Measurements from ENCODE around the gene FYN.

Gene FYN

GRCh38 chr6:111831408-111831807, 41.8 kb downstream of the FYN start:
- DNase-seq (ENCODE audit: low read depth), result no peak

- no peak for DNase-seq (ENCODE audit: low read depth)
Observed at GRCh38 chr6:111829998-111830397, 43.3 kb downstream of the FYN start.

DNA sequence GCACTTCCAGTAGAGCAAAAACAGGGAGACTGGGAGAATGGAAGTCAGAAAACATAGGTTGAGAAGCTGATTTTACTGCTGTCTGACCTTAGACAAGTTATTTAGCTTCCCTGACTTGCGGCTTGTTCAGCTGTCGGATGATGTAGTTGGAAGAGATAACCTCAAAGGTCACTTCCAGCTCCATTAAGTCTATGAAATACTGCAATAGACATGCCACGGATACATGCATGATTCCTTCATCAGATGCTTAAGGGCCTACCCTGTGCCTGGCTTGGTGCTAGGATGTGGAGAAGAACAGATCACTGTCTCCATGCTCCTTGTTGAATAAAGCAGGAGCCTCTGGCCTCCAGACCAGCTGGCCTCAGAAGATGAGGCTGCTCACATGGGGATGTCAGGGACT, 43.7 kb downstream of the FYN start:
- no peak for DNase-seq (ENCODE audit: low read depth)

GRCh38 chr6:111828809-111829208, 44.4 kb downstream of the FYN start:
- DNase-seq (ENCODE audit: low read depth), result no peak

DNA sequence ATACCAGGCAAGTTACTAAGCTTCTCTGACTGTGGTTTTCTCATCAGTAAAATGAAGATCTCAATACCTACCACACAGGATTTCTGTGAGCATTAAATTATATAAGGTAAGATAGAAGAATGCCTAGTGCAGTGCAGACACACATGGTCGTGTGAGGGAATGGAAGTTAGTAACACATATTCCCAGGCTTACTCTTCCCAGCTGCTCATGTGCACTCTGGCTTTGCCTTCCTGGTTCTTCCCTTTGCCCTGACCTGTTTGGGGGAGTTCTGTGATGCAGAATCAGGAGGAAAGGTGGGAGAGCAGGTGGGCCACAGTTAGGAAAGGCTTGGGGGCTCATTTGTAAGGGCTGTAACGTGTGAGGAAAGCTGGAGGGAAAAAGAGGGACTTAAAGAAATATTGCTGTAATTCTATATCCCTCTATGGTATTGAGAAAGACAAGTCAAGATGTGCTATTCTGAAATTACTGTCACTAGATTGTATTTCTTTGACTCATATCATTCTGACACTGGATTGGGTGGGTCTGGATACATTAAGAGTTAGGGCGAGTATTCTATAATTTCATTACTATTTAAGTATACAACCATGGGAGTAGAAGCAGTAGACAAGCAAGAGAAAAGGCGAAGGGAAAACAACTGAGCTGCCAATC, 47.7 kb downstream of the FYN start:
- no peak for DNase-seq (ENCODE audit: low read depth)

- DNase-seq (ENCODE audit: low read depth), result no peak
Observed at GRCh38 chr6:111824608-111825337, 48.5 kb downstream of the FYN start.

DNA sequence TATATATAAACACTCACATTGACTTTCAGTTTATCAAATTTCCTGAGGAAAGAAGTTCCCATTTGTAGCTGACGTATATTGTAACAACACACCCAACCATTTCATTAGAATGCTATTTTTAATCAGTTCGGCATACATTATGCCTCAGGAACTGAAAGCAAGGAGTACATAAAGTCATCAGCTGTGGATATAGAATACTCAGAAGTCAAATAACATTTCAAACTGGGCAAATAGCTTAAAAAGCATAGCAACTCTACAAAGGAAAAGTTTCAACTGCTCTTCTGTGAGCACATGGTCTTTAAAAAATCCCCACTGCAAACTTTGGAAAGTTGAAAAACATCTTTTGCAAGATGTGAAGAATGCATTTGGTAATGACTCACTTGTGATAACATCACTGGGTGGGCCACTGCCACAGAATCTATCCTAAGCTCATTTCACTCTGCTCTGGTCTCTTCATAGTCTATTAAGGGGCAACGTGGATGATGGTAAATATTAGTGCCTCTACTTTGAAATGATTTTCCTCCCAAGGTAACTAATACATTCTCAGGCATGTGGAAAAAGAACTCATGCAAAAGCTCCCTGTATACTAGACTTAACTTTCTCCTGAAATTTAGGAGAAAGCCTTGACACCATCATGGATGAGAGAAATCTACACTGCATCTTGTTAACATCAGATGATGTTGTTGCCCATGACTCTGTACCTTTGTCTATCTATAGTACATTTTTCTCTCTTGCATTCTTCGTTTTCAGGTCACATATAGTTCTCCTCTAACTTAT, 49.2 kb downstream of the FYN start:
- no peak for DNase-seq (ENCODE audit: low read depth)

DNA sequence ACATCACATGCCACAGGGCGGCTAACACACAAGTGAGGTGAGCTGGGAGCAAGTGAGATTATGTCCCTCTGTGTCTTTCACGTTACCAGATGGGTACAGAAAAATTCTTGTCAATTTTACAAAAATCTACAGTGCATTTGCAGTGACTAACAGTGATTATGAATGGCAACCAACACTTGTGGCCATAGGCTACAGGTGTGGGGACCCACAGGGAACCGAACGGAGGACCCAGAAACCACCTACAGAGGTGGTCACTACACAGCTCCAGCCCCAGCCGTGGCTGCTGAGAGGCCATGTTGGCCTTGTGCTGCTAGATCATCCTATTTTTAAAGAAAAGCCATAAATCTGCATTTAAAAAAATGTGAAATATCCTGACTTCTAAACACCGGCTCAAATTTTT, 50.2 kb downstream of the FYN start:
- no peak for DNase-seq (ENCODE audit: low read depth)

GRCh38 chr6:111819458-111819857, 53.8 kb downstream of the FYN start:
- DNase-seq (ENCODE audit: low read depth), result no peak

DNA sequence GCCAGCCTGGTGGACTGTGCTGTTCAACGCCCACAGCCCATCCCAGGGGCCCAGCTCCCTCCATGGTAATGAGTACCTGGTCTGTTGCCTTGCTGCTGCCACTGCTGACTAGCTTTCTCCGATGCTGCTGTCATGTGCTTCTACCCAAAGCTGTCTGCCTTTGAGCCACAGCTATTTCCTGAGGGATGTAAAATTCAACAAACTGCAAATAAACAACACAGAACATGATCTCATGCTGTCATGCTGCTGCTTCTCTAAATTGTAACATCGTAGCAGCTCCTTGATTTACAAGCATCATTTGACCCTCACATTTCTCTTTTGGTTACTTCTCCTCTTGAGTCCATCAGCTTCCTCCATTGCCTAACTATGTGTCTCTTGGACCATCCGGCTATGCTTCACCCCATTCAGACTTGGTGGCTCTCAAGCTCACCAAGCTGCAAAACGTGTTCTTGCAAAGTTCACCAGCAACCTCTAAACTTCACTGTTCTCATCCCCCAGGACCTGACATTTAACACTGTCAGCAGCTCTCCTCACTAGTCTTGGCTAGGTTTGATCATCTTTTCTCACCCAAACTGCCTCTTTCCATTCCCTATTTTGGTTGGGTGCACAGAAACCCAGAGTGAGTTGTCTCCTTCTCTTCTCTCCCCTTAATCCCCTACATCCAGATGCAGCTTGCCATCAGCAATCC, 54.6 kb downstream of the FYN start:
- no peak for DNase-seq (ENCODE audit: low read depth)

- no peak for DNase-seq (ENCODE audit: low read depth)
Observed at GRCh38 chr6:111817451-111818120, 55.7 kb downstream of the FYN start.

- no peak for DNase-seq (ENCODE audit: low read depth)
Observed at GRCh38 chr6:111813677-111814310, 59.5 kb downstream of the FYN start.

DNA sequence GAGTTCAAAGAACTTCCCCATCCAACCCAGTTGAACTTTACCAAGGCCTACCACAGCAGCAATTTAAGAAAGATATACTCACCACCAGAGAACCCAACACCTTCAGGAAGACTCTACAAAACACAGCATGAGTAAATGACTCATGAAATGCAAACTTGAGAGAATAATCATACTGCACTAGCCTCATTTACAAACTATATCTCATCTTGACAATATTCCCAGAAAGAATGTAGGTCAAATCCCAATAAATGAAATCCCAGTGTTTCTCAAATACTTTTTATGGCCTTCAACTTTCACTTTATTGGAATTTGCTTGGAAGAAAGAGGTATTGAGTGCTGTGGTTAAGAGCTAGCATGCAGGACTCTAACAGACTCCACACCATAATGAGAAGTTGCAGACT, 60.0 kb downstream of the FYN start:
- DNase-seq (ENCODE audit: low read depth), result no peak

DNA sequence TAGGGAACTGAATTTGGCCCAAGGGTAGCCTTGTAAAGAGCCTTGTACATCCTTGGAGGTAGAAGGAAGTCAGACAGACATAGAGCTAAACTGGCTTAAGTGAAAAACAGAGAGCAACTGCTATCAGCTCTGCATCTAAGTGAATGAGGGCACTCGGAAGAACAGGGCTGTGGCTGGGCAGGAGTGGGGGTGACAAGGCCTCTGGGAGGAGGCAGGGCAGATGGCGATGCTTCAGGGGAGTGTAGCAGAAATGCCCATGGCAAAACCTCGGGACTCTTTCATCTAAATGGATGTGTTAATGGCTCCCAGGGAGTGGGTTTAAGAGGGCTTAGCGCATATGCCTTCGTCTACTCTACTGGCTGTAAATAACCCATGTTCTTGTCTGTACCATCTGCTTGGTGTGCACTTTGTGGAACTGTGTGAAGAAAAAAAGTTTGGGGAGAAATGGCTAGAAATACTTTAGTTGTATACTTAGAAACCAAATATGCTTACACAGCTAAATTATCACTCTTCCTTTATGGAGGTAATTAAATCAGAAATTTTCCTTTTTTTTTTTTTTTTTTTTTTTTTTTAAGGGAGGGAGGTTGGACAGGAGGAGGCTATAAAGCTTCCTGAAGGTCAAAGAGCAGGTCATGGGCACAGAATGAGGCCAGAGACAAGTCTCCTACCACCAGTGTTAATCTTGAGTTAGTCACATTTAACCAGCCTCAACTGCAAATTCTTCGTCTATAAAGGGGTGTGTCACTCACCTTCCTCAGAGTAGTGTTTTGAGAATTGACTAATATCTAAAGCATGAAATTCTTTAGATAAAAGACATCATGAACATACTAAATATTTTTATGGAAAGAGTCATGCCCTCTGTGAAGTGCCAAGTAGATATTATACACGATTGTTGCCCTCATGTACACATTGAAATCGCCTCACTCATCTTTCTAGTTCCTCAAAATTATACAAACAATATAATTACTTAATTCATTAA, 60.9 kb downstream of the FYN start:
- no peak for DNase-seq (ENCODE audit: low read depth)

DNA sequence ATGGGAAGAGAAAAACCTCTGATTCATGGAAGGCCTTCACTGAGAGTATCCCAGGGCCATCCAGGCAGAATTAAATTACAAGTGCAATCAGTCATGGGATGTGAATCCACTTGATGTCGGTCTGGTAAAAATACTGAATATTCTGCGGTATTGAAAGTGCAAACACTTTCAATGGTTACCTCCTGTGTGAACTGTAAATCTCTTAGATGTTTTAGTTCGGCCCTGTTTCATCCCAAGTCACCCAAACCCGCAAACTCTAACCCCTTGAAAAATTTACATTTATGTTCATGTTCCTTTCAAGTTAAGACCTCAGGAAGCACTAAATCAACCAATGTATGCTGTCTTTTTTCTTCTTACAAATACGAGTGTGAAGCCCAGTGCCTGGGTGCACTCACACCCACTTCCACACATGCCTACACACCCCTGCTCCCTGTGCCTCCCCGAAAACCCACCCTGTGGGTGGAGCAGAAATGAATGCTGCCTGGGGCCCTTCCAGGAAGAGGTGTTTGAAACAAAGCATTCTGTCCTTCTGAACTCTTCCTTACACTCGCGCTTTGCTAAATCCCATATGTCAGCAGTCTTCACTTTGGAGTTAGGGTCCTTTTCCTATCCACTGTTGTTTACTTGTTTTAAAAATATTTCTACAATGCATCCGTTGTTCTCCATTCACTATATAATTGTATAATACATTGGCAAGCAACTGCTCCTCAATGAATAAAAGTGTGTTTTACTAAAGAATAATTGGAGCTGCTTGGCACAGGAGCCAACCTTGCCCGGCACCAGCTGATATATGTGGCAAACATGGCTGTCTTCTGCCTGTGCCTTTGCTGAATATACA, 62.7 kb downstream of the FYN start:
- DNase-seq (ENCODE audit: low read depth), result no peak

DNA sequence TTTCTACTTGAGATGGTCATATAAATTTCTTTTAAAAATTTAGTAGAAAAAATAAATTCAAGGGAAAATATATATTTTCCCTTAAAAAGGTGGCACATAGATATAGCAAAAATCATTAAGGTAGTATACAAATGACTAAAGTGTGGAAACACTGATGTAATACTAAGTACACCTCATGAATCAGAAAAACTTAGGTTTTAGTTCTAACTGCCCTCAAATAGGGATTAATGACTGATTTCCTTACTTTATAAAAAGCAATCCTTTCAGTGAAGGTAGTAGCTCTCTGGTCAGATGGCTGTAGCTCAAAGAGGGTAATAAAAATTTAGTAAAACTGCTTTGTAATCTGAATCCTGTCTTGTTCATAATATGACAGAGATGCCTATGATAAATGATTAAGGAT, 63.5 kb downstream of the FYN start:
- no peak for DNase-seq (ENCODE audit: low read depth)

- DNase-seq (ENCODE audit: low read depth), result no peak
Observed at GRCh38 chr6:111809264-111809663, 64.0 kb downstream of the FYN start.

- DNase-seq (ENCODE audit: low read depth), result no peak
Observed at GRCh38 chr6:111808493-111808892, 64.8 kb downstream of the FYN start.

Measured in stimulated activated CD8-positive, alpha-beta memory T cell treated with anti-CD3 and anti-CD28 coated beads, Interleukin-7, amount 100 ng/mL, for 24 hours (primary cell).